ENCODE measurements around the gene LAMTOR3. TPM values are rescaled to one million over a fixed set of nuclear protein-coding genes. Genes with fewer than 3 reads are reported as not detected.
A peak's percentile ranks its signal among the peaks of the same experiment; 100 is the strongest.

Gene LAMTOR3
- total and polyA plus RNA-seq, 7 experiments from 2014 or later: 20.1 to 37.0 (median 30.2) TPM

DNA sequence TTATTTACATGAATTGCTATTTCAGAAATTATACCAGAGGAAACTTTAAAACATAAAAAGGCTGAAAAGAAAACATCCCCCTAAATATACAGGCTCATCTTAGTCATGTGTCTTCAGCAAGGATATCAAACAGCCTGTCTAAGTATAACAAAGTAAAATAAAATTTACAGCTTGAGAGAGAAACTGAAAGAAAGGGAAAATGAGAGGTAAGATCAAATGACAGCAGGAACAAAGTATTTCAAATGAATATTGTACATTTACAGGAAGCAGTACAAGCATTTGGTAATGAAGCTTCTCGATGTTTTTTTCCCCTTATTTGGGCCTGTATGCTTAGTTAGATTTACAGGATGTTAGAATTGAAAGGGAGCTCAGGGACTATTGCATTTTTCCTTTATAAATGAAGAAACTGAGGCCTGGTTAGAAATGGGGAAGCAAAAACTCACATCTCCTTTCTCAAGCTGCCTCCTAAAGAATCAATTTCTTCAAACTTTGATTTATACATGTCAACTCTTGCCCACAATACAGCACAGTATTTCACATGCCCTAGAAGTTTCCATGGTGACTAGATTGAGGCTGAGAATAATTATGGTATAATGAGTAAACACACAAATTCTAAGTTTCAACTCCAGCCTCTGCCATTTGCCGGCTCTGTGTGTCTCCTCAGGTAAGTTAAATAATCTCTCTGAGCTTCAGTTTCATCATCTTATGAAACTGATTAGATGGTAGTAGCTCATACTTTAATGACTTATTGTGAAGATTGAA is 48.3 kb downstream of the LAMTOR3 start:
- H3K36me3 ChIP-seq (ENCODE audit: control insufficient read depth in 2 of 3, insufficient read depth in 3 of 3, low read length in 3 of 3): no peaks in the 10 kb centered on the region
- DNase-seq (peak in 7 of 9 donors; percentile 12 to 60 (median 45)), ATAC-seq (peak; percentile 76)
- POLR2A ChIA-PET: interaction anchor here (0.6 to 4.5 kb wide), 13 partner anchors 9 to 283 kb away, joined by 3 to 35 read pairs (median 3); partner anchors contain the start of genes DAPP1, DNAJB14, H2AZ1 and LAMTOR3
- intact Hi-C loops (cut with micrococcal nuclease): loop anchor here (1.0 to 2.0 kb wide), 4 partner anchors 15 to 103 kb away; no protein-coding TSS in a partner anchor
- no peaks in the 10 kb centered on the region for H3K27me3 ChIP-seq (ENCODE audit: control insufficient read depth in 2 of 2, insufficient read depth in 2 of 2, low read length in 2 of 2)
- H3K9me3 ChIP-seq (ENCODE audit: control insufficient read depth in 2 of 3, low read length in 3 of 3): no peaks in the 10 kb centered on the region
- no peaks in the 10 kb centered on the region for H3K27me3 Mint-ChIP-seq
- H3K4me3 ChIP-seq (ENCODE audit: low read length): no peak overlapping the region
- CTCF ChIA-PET: interaction anchor here (0.7 to 1.2 kb wide), 4 partner anchors 35 to 105 kb away, joined by 3 to 5 read pairs (median 4); no protein-coding TSS in a partner anchor
- H3K9me3 Mint-ChIP-seq: no peaks in the 10 kb centered on the region
- peaks cover 0 to 45% (median 28%) of the 10 kb centered on the region in 5 donors for H3K36me3 Mint-ChIP-seq
- H3K27ac Mint-ChIP-seq: peak overlapping the region; percentile 86 to 98 (median 94)
- H3K27ac ChIP-seq (ENCODE audit: low read depth, low read length): peak overlapping the region; percentile 70
- H3K4me3 Mint-ChIP-seq: peak overlapping the region; percentile 25 to 82 (median 64)
- peaks cover 27 to 74% (median 61%) of the 10 kb centered on the region in 7 donors for H3K4me1 Mint-ChIP-seq
- H3K4me1 ChIP-seq (ENCODE audit: control insufficient read depth in 2 of 2, insufficient read depth in 2 of 2, low read length in 2 of 2): peaks cover 2 to 27% of the 10 kb centered on the region in 2 donors

DNA sequence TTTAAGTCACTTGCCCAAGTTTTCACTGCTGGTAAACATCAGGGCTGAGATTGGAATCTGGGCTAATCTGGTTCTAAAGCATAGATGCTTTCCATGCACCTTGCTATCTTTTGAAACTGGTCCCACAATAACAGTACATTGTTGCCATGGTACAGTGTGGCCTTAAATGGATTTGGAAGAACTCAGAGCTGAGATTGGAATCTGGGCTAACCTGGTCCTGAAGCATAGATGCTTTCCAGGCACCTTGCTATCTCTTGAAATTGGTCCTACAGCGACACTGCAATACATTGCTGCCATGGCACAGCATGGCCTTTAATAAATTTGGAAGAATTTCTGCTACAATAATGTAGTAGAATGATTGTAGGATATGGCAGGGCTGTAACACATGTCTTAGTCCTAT is 49.0 kb downstream of the LAMTOR3 start:
- Mint-ChIP-seq H3K4me1 (peaks cover 27 to 71% (median 61%) of the 10 kb centered on the region in 7 donors), H3K4me3 (peak overlapping the region in 9 of 10 donors; percentile 1 to 82 (median 65)), H3K36me3 (peaks cover 0 to 44% (median 31%) of the 10 kb centered on the region in 5 donors), H3K9me3 (no peaks in the 10 kb centered on the region), H3K27ac (peak overlapping the region; percentile 86 to 98 (median 94)), H3K27me3 (no peaks in the 10 kb centered on the region)
- H3K27ac ChIP-seq (ENCODE audit: low read depth, low read length): peak overlapping the region; percentile 70
- no peak overlapping the region for H3K4me3 ChIP-seq (ENCODE audit: low read length)
- DNase-seq (no peak), ATAC-seq (no peak)
- CTCF ChIA-PET: interaction anchor here (0.9 to 1.2 kb wide), 2 partner anchors 34 to 103 kb away, joined by 3 to 4 read pairs; no protein-coding TSS in a partner anchor
- intact Hi-C loops (cut with micrococcal nuclease): loop anchor here in 1 of 2 donors (1.0 kb wide), 1 partner anchor 23 kb away; no protein-coding TSS in a partner anchor
- no peaks in the 10 kb centered on the region for H3K9me3 ChIP-seq (ENCODE audit: control insufficient read depth in 2 of 3, low read length in 3 of 3)
- no peaks in the 10 kb centered on the region for H3K27me3 ChIP-seq (ENCODE audit: control insufficient read depth in 2 of 2, insufficient read depth in 2 of 2, low read length in 2 of 2)
- peaks cover 0 to 27% of the 10 kb centered on the region in 2 donors for H3K4me1 ChIP-seq (ENCODE audit: control insufficient read depth in 2 of 2, insufficient read depth in 2 of 2, low read length in 2 of 2)
- POLR2A ChIA-PET: interaction anchor here (1.0 to 4.5 kb wide), 8 partner anchors 28 to 282 kb away, joined by 3 to 35 read pairs (median 4); partner anchors contain the start of genes DAPP1, DNAJB14 and LAMTOR3
- H3K36me3 ChIP-seq (ENCODE audit: control insufficient read depth in 2 of 3, insufficient read depth in 3 of 3, low read length in 3 of 3): no peaks in the 10 kb centered on the region

DNA sequence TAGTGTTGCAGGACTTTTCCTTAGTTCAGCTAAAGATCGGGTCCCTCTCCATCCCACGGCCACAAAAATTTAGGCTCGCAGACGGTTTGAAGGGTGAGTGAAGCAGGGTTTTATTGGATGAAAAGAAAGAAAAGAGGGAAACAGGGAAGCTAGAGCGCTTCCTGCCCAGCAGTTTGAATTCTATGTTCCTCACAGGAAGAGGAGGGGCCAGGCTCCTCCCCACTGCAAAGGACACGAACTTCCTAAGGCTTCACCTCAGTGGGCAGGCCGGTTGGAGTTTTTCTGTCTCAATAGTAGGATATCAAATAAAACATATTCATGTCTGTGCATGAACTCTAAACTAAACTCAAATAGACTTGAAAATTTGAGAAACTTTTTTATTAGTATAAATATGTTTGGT is 50.2 kb downstream of the LAMTOR3 start:
- no peaks in the 10 kb centered on the region for H3K9me3 Mint-ChIP-seq

DNA sequence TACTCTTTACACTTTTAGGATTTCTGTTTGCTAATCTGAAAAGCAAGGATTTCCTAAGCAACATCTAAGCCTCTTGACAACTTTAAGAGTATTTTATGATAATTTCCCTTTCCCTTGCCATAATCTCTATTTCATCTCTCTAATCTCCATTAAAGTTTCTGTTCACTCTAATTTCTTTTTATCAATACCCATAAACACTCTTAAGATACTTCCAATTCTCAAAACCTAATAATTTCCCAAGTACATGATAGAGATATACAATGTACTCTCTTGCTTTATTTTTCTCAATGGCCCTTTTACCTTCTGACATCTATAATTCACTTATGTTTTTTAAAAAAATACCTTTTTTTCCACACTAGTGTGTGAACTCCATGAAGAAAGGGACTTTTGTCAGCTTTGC is 50.8 kb downstream of the LAMTOR3 start:
- Histone ChIP-seq H3K27ac (ENCODE audit: low read depth, low read length) (peak overlapping the region; percentile 8), H3K9me3 (ENCODE audit: control insufficient read depth in 2 of 3, low read length in 3 of 3) (no peaks in the 10 kb centered on the region), H3K27me3 (ENCODE audit: control insufficient read depth in 2 of 2, insufficient read depth in 2 of 2, low read length in 2 of 2) (no peaks in the 10 kb centered on the region), H3K36me3 (ENCODE audit: control insufficient read depth in 2 of 3, insufficient read depth in 3 of 3, low read length in 3 of 3) (peaks cover 0 to 4% (median 0%) of the 10 kb centered on the region in 3 experiments), H3K4me3 (ENCODE audit: low read length) (no peak overlapping the region), H3K4me1 (ENCODE audit: control insufficient read depth in 2 of 2, insufficient read depth in 2 of 2, low read length in 2 of 2) (peaks cover 0 to 27% of the 10 kb centered on the region in 2 donors)
- DNase-seq (no peak), ATAC-seq (no peak)
- H3K4me1 Mint-ChIP-seq: peaks cover 29 to 65% (median 48%) of the 10 kb centered on the region in 7 donors
- H3K9me3 Mint-ChIP-seq: no peaks in the 10 kb centered on the region
- H3K4me3 Mint-ChIP-seq: no peak overlapping the region
- CTCF ChIA-PET: no interaction called here
- POLR2A ChIA-PET: no interaction called here
- no peaks in the 10 kb centered on the region for H3K27me3 Mint-ChIP-seq
- H3K36me3 Mint-ChIP-seq: peaks cover 0 to 44% (median 35%) of the 10 kb centered on the region in 5 donors
- intact Hi-C loops (cut with micrococcal nuclease): no loop called here
- peak overlapping the region in 8 of 9 donors; percentile 16 to 95 (median 52) for H3K27ac Mint-ChIP-seq

More for the DNA sequence above, 50.2 kb downstream of the LAMTOR3 start:
- POLR2A ChIA-PET: interaction anchor here (0.7 to 4.5 kb wide), 3 partner anchors 27 to 284 kb away, joined by 4 to 35 read pairs (median 4); partner anchors contain the start of genes DAPP1 and DNAJB14
- Histone ChIP-seq H3K4me3 (ENCODE audit: low read length) (no peak overlapping the region), H3K27ac (ENCODE audit: low read depth, low read length) (peak overlapping the region; percentile 8), H3K36me3 (ENCODE audit: control insufficient read depth in 2 of 3, insufficient read depth in 3 of 3, low read length in 3 of 3) (peaks cover 0 to 4% (median 0%) of the 10 kb centered on the region in 3 experiments), H3K4me1 (ENCODE audit: control insufficient read depth in 2 of 2, insufficient read depth in 2 of 2, low read length in 2 of 2) (peaks cover 0 to 27% of the 10 kb centered on the region in 2 donors), H3K27me3 (ENCODE audit: control insufficient read depth in 2 of 2, insufficient read depth in 2 of 2, low read length in 2 of 2) (no peaks in the 10 kb centered on the region), H3K9me3 (ENCODE audit: control insufficient read depth in 2 of 3, low read length in 3 of 3) (no peaks in the 10 kb centered on the region)
- intact Hi-C loops (cut with micrococcal nuclease): no loop called here
- Mint-ChIP-seq H3K36me3 (peaks cover 0 to 44% (median 33%) of the 10 kb centered on the region in 5 donors), H3K27ac (peak overlapping the region in 8 of 9 donors; percentile 50 to 95 (median 74)), H3K4me1 (peaks cover 27 to 65% (median 54%) of the 10 kb centered on the region in 7 donors), H3K4me3 (peak overlapping the region in 2 of 10 donors; percentile 12 to 29), H3K27me3 (no peaks in the 10 kb centered on the region)
- CTCF ChIA-PET: no interaction called here
- ATAC-seq (no peak), DNase-seq (no peak)

DNA sequence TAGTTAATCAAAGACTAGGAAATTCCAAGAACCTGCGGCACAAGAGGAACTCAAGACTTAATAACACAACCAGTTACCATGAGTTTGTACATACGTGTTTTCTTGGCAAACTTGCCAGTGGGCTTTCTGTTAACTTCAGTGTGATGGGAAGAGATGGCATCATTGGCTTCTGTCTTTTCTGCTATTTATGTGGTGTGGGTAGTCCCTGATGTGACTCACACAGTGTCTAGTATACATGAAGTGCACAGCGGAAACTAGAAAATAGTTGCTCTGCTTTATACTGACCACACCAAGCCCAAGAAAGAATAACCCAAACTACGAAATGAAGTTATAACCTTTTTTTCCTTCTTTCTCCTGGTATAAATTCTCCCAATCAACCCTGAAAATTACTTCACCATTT is 53.1 kb downstream of the LAMTOR3 start:
- no peaks in the 10 kb centered on the region for H3K27me3 ChIP-seq (ENCODE audit: control insufficient read depth in 2 of 2, insufficient read depth in 2 of 2, low read length in 2 of 2)
- no peaks in the 10 kb centered on the region for H3K27me3 Mint-ChIP-seq
- H3K9me3 Mint-ChIP-seq: no peaks in the 10 kb centered on the region
- peaks cover 17 to 48% (median 25%) of the 10 kb centered on the region in 7 donors for H3K4me1 Mint-ChIP-seq
- H3K4me3 Mint-ChIP-seq: no peak overlapping the region
- DNase-seq (no peak), ATAC-seq (no peak)
- H3K9me3 ChIP-seq (ENCODE audit: control insufficient read depth in 2 of 3, low read length in 3 of 3): no peaks in the 10 kb centered on the region
- peaks cover 0 to 15% (median under 1%) of the 10 kb centered on the region in 3 experiments for H3K36me3 ChIP-seq (ENCODE audit: control insufficient read depth in 2 of 3, insufficient read depth in 3 of 3, low read length in 3 of 3)
- POLR2A ChIA-PET: no interaction called here
- peaks cover 4 to 57% (median 47%) of the 10 kb centered on the region in 5 donors for H3K36me3 Mint-ChIP-seq
- H3K27ac ChIP-seq (ENCODE audit: low read depth, low read length): no peak overlapping the region
- H3K27ac Mint-ChIP-seq: peak overlapping the region in 4 of 9 donors; percentile 13 to 81 (median 26)
- H3K4me3 ChIP-seq (ENCODE audit: low read length): no peak overlapping the region
- intact Hi-C loops (cut with micrococcal nuclease): no loop called here
- CTCF ChIA-PET: no interaction called here
- H3K4me1 ChIP-seq (ENCODE audit: control insufficient read depth in 2 of 2, insufficient read depth in 2 of 2, low read length in 2 of 2): peaks cover 0 to 11% of the 10 kb centered on the region in 2 donors

DNA sequence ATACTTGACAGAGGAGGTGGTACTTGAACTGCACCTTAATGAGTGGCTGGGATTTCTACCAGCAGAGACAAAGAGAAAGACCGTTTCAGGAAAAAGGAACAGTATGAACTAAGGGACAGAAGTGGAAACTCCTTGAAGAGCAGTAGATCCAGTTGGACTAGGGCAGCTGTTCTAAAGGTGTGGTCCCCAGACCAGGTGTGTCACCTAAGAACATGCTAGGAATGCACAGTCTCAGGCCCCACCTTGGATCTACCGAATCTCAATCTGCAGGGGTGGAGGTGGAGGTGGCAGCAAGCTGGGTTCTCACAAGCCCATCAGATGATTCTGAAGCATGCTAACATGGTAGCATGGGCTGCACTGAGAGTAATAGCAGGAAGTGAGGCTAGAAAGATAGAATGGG is 55.3 kb downstream of the LAMTOR3 start:
- no peaks in the 10 kb centered on the region for H3K9me3 ChIP-seq (ENCODE audit: control insufficient read depth in 2 of 3, low read length in 3 of 3)
- Mint-ChIP-seq H3K9me3 (no peaks in the 10 kb centered on the region), H3K4me1 (peaks cover 3 to 33% (median 7%) of the 10 kb centered on the region in 7 donors), H3K4me3 (no peak overlapping the region), H3K36me3 (peaks cover 8 to 65% (median 55%) of the 10 kb centered on the region in 5 donors), H3K27ac (peak overlapping the region in 4 of 9 donors; percentile 1 to 72 (median 43)), H3K27me3 (no peaks in the 10 kb centered on the region)
- H3K36me3 ChIP-seq (ENCODE audit: control insufficient read depth in 2 of 3, insufficient read depth in 3 of 3, low read length in 3 of 3): peaks cover 0 to 21% (median 11%) of the 10 kb centered on the region in 3 experiments
- ATAC-seq (no peak), DNase-seq (no peak)
- no peak overlapping the region for H3K27ac ChIP-seq (ENCODE audit: low read depth, low read length)
- no peaks in the 10 kb centered on the region for H3K4me1 ChIP-seq (ENCODE audit: control insufficient read depth in 2 of 2, insufficient read depth in 2 of 2, low read length in 2 of 2)
- H3K27me3 ChIP-seq (ENCODE audit: control insufficient read depth in 2 of 2, insufficient read depth in 2 of 2, low read length in 2 of 2): no peaks in the 10 kb centered on the region
- CTCF ChIA-PET: no interaction called here
- H3K4me3 ChIP-seq (ENCODE audit: low read length): no peak overlapping the region
- intact Hi-C loops (cut with micrococcal nuclease): no loop called here
- POLR2A ChIA-PET: no interaction called here

All from naive thymus-derived CD4-positive, alpha-beta T cell (primary cell).